Measurements from ENCODE around the gene PLXNA2.
A peak's percentile ranks its signal among the peaks of the same experiment; 100 is the strongest.

The PLXNA2 gene

DNA sequence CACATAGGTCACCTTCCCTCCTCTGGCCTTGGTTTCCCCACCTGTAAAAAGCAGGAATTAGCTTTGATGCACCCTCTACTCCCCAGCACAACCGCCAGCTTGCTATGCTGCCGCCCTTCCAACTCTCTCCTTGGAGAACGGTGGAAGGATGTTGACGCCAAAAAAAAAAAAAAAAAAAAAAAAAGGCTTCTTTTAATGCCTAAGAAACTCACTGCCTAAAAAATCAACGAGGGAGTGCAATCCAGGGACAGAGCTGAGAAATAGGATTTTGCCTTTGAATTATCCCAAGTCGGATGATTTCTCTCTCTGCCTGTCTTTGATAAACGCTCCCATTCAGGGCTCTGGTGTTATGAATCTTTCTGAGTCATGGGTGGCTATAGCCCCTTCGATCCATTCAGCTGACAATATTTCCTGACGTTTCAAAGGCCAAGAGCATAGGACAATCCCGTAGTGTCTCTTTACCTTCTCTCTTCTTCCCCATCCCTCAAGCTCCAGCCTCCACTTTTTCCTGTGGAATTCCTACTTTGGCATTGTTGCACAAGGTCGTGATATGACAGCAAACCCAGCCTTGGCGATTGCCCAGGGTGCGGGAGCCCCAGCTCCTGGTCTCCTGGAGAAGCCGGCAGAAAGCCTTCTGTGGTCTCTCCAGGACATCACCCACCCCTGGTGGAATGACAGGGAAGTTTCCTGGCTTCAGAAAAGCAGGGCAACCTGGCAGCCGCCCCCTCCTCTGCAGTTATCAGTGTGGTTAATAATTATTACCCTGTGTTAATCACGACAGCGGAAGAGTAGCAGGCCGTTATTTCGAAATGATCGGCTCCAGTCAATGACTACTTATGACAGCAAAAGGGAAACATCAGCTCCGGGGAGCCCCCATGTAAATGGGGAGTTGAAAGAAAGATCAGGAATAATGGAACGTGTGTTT is 8.0 kb upstream of the PLXNA2 start:
- H3K4me1 ChIP-seq (ENCODE audit: control insufficient read depth in 5 of 5, insufficient read depth in 5 of 5, low read length in 5 of 5): peaks cover 0 to 7% (median 0%) of the 10 kb centered on the region in 5 donors
- no peaks in the 10 kb centered on the region for H3K36me3 ChIP-seq (ENCODE audit: control insufficient read depth in 5 of 5, insufficient read depth in 5 of 5, low read length in 5 of 5)
- peaks cover 0 to 5% (median 0%) of the 10 kb centered on the region in 5 donors for H3K27me3 ChIP-seq (ENCODE audit: control insufficient read depth in 5 of 5, insufficient read depth in 4 of 5, low read length in 5 of 5)
- no peak overlapping the region for H3K4me3 ChIP-seq (ENCODE audit: low read depth in 1 of 5, low read length in 5 of 5)
- H3K9ac ChIP-seq (ENCODE audit: low read length in 5 of 5): no peak overlapping the region
- no peaks in the 10 kb centered on the region for H3K9me3 ChIP-seq (ENCODE audit: control insufficient read depth in 5 of 5, low read length in 5 of 5)
- no peak overlapping the region for H3K27ac ChIP-seq (ENCODE audit: low read depth, low read length)

DNA sequence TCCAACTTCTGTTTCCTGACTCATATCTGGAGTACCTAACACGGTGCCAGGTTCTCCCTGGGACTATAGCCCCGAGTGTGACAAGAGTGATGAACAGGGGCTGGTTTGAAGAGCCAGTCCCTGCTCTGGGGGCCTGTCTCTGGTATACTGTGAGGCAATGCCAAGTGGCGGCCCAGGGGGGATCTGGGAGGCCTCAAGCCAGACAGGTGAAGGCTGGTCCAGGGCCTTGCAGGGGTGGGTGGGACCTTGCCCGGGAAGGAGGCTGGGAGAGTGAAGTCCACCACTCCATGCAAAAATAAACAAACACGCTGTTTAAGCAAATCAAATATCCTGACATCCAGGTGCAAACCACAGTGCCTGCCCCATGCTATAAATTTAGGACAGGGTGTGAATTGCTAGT is 6.8 kb upstream of the PLXNA2 start:
- peaks cover 0 to 5% (median 0%) of the 10 kb centered on the region in 5 donors for H3K27me3 ChIP-seq (ENCODE audit: control insufficient read depth in 5 of 5, insufficient read depth in 4 of 5, low read length in 5 of 5)
- H3K4me1 ChIP-seq (ENCODE audit: control insufficient read depth in 5 of 5, insufficient read depth in 5 of 5, low read length in 5 of 5): peaks cover 0 to 7% (median 0%) of the 10 kb centered on the region in 5 donors
- no peak overlapping the region for H3K27ac ChIP-seq (ENCODE audit: low read depth, low read length)
- no peaks in the 10 kb centered on the region for H3K36me3 ChIP-seq (ENCODE audit: control insufficient read depth in 5 of 5, insufficient read depth in 5 of 5, low read length in 5 of 5)
- no peaks in the 10 kb centered on the region for H3K9me3 ChIP-seq (ENCODE audit: control insufficient read depth in 5 of 5, low read length in 5 of 5)
- no peak overlapping the region for H3K4me3 ChIP-seq (ENCODE audit: low read depth in 1 of 5, low read length in 5 of 5)
- no peak overlapping the region for H3K9ac ChIP-seq (ENCODE audit: low read length in 5 of 5)

DNA sequence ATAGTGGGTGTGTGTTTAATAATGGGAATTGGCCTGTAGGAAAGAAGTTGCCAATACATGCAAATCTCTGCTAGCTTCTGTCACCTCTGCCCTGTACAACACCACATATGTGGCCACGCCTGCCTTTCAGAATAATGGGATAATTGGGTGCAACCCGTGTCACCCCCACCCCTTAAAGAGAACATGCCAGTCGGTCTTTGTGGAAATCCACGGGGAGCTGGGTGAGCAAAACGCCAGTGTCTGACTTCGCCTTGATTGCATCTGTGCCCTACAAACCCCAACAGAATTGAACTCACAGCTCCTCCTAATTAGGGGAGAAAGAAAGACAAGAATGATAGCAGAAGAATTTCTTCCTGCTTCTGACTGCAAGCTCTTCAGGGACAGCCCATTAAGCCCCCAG is 6.4 kb upstream of the PLXNA2 start:
- no peak overlapping the region for H3K9ac ChIP-seq (ENCODE audit: low read length in 5 of 5)
- peaks cover 0 to 5% (median 0%) of the 10 kb centered on the region in 5 donors for H3K27me3 ChIP-seq (ENCODE audit: control insufficient read depth in 5 of 5, insufficient read depth in 4 of 5, low read length in 5 of 5)
- peaks cover 0 to 7% (median 0%) of the 10 kb centered on the region in 5 donors for H3K4me1 ChIP-seq (ENCODE audit: control insufficient read depth in 5 of 5, insufficient read depth in 5 of 5, low read length in 5 of 5)
- H3K36me3 ChIP-seq (ENCODE audit: control insufficient read depth in 5 of 5, insufficient read depth in 5 of 5, low read length in 5 of 5): no peaks in the 10 kb centered on the region
- no peak overlapping the region for H3K4me3 ChIP-seq (ENCODE audit: low read depth in 1 of 5, low read length in 5 of 5)
- H3K27ac ChIP-seq (ENCODE audit: low read depth, low read length): no peak overlapping the region
- no peaks in the 10 kb centered on the region for H3K9me3 ChIP-seq (ENCODE audit: control insufficient read depth in 5 of 5, low read length in 5 of 5)

DNA sequence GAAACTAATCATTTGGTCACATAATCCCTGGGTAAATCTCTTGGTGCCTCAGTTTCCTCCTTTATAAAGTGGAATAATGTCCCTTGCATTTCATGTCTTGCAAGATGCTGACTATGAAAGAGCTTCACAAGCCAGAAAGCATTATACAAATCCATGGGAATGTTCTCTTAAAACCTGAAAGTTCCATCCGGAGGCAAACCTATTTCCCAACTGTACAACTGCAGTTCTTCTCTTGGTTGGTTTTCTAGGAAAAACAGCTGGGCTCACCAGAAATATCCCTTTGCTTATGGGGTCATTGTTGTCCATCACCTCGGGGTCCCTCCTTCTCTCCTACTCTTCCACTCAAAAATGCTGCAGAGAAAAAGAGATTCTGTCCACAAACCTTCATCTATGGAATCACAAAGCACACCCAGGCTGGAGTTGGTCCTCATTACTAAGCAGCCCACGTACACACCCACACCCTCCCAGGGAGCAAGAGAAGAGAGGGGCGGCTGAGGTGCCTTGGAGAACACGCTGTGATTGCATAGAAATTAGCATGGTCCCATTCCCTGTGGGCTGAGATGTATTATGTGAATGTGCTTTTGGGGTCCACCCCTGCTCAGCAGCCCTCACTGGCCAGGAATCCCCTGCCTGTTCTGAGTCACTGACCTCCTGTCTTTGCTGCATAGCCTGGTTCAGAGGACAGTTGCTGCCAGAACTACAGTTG is 5.0 kb upstream of the PLXNA2 start:
- no peaks in the 10 kb centered on the region for H3K9me3 ChIP-seq (ENCODE audit: control insufficient read depth in 5 of 5, low read length in 5 of 5)
- no peak overlapping the region for H3K4me3 ChIP-seq (ENCODE audit: low read depth in 1 of 5, low read length in 5 of 5)
- no peaks in the 10 kb centered on the region for H3K36me3 ChIP-seq (ENCODE audit: control insufficient read depth in 5 of 5, insufficient read depth in 5 of 5, low read length in 5 of 5)
- peaks cover 0 to 2% (median 0%) of the 10 kb centered on the region in 5 donors for H3K27me3 ChIP-seq (ENCODE audit: control insufficient read depth in 5 of 5, insufficient read depth in 4 of 5, low read length in 5 of 5)
- peaks cover 0 to 16% (median 11%) of the 10 kb centered on the region in 5 donors for H3K4me1 ChIP-seq (ENCODE audit: control insufficient read depth in 5 of 5, insufficient read depth in 5 of 5, low read length in 5 of 5)
- no peak overlapping the region for H3K27ac ChIP-seq (ENCODE audit: low read depth, low read length)
- H3K9ac ChIP-seq (ENCODE audit: low read length in 5 of 5): no peak overlapping the region

DNA sequence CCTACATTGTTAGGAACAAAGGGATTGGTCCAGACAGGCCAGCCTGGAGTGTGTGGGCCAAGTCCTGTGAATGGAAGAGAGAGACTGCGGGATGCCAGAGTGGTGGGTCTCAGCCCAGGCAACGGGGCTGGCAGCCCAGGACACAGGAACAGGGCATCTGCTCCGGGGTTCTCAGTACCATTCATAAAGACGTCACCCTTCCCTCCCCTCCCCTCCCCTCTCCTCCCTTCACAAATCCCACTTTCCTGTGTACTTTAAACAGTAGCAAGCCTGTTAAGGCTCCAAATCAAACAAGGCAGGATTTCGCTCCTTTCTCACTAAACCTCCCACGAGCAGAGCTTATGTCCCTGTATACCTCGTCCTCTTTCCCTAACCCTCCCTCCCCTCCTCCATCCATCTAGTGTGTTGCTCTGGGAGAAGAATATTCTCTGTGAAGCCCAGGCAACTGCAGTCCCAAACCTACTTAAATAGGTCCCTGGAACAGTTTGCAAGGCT is 4.2 kb upstream of the PLXNA2 start:
- Histone ChIP-seq H3K4me1 (ENCODE audit: control insufficient read depth in 5 of 5, insufficient read depth in 5 of 5, low read length in 5 of 5) (peaks cover 0 to 16% (median 13%) of the 10 kb centered on the region in 5 donors), H3K9me3 (ENCODE audit: control insufficient read depth in 5 of 5, low read length in 5 of 5) (no peaks in the 10 kb centered on the region), H3K27ac (ENCODE audit: low read depth, low read length) (no peak overlapping the region)

DNA sequence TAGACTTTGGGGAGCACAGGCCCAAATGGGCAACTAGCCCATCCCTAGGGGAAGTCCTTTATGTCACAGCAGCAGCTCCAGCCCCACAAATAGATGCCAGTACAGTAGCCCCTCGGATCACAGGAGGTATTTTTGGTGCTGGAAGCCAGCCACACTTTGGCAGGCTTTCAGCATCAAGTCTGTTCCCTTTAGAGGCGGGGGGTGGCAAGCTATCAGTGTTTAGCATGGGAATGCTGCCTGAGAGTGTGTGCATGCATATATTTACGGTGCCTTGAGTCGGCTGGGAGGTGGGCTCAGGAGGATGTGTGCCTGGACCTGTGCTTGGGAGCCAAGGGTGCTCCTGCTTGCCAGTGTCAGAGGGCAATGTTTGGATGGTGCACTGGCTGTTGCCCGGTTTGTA is 3.5 kb upstream of the PLXNA2 start:
- H3K9me3 ChIP-seq (ENCODE audit: control insufficient read depth in 5 of 5, low read length in 5 of 5): no peaks in the 10 kb centered on the region
- H3K36me3 ChIP-seq (ENCODE audit: control insufficient read depth in 5 of 5, insufficient read depth in 5 of 5, low read length in 5 of 5): no peaks in the 10 kb centered on the region
- peaks cover 0 to 2% (median 0%) of the 10 kb centered on the region in 5 donors for H3K27me3 ChIP-seq (ENCODE audit: control insufficient read depth in 5 of 5, insufficient read depth in 4 of 5, low read length in 5 of 5)
- H3K9ac ChIP-seq (ENCODE audit: low read length in 5 of 5): no peak overlapping the region
- H3K4me3 ChIP-seq (ENCODE audit: low read depth in 1 of 5, low read length in 5 of 5): no peak overlapping the region
- peaks cover 0 to 22% (median 18%) of the 10 kb centered on the region in 5 donors for H3K4me1 ChIP-seq (ENCODE audit: control insufficient read depth in 5 of 5, insufficient read depth in 5 of 5, low read length in 5 of 5)
- H3K27ac ChIP-seq (ENCODE audit: low read depth, low read length): no peak overlapping the region

More for the DNA sequence above, 4.2 kb upstream of the PLXNA2 start:
- Histone ChIP-seq H3K4me3 (ENCODE audit: low read depth in 1 of 5, low read length in 5 of 5) (no peak overlapping the region), H3K27me3 (ENCODE audit: control insufficient read depth in 5 of 5, insufficient read depth in 4 of 5, low read length in 5 of 5) (peaks cover 0 to 2% (median 0%) of the 10 kb centered on the region in 5 donors), H3K36me3 (ENCODE audit: control insufficient read depth in 5 of 5, insufficient read depth in 5 of 5, low read length in 5 of 5) (no peaks in the 10 kb centered on the region), H3K9ac (ENCODE audit: low read length in 5 of 5) (no peak overlapping the region)

DNA sequence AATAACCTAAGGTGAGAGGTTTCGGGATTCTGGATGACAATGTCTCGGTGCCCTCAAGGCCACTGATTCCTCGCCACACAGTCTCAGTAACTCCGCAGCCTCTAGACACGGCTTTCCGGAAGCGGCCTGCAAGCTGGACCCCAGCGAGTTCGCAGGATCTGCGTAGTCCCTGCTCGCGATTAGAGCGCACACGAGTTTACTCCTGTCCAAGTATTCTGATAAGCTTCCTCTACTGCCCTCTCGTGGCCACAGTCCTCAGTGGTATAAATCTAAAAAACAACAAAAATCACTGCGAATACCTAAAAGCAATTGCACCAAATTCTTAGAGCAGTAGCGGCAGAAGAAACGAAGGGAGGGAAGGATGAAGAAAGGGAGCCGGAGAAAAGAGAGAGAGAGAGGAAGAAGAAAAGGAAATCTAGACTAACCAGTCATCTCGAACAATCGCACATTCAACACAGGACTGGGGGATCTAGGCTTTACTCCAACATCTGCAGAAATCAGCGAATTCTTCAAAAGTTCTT is 1.1 kb upstream of the PLXNA2 start:
- Histone ChIP-seq H3K4me3 (ENCODE audit: low read depth in 1 of 5, low read length in 5 of 5) (peak overlapping the region; percentile 68 to 88 (median 76)), H3K9me3 (ENCODE audit: control insufficient read depth in 5 of 5, low read length in 5 of 5) (no peaks in the 10 kb centered on the region), H3K4me1 (ENCODE audit: control insufficient read depth in 5 of 5, insufficient read depth in 5 of 5, low read length in 5 of 5) (peaks cover 0 to 47% (median 32%) of the 10 kb centered on the region in 5 donors), H3K27ac (ENCODE audit: low read depth, low read length) (peak overlapping the region; percentile 80), H3K36me3 (ENCODE audit: control insufficient read depth in 5 of 5, insufficient read depth in 5 of 5, low read length in 5 of 5) (peaks cover 0 to 2% (median 0%) of the 10 kb centered on the region in 5 donors), H3K27me3 (ENCODE audit: control insufficient read depth in 5 of 5, insufficient read depth in 4 of 5, low read length in 5 of 5) (peaks cover 0 to 2% (median 0%) of the 10 kb centered on the region in 5 donors), H3K9ac (ENCODE audit: low read length in 5 of 5) (peak overlapping the region in 4 of 5 donors; percentile 28 to 73 (median 61))

DNA sequence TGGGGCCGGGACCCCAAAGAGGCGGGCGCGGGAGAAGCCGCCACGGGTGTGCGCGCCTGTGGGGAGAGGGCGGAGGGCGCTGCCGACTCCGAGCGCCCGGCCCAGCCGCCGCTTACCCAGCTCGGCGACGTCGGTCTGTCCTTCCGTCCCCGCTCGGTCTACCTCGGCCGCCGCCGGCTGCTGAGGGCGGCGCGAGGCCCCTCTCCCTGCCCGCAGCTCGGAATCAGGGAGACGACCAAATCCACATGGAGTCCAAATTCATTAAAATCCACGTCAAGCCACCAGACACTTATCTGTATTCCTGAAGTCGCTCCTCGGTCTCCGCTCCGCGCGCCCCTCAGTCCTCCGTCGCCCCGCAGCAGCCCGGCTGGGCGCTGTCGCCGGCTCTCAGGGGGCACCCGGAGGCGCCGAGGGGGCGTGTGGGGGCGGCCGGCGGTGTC is 637 bp downstream of the PLXNA2 start:
- Histone ChIP-seq H3K27ac (ENCODE audit: low read depth, low read length) (peak overlapping the region; percentile 80), H3K4me3 (ENCODE audit: low read depth in 1 of 5, low read length in 5 of 5) (peak overlapping the region; percentile 59 to 88 (median 85)), H3K9ac (ENCODE audit: low read length in 5 of 5) (peak overlapping the region; percentile 19 to 84 (median 82)), H3K9me3 (ENCODE audit: control insufficient read depth in 5 of 5, low read length in 5 of 5) (no peaks in the 10 kb centered on the region), H3K27me3 (ENCODE audit: control insufficient read depth in 5 of 5, insufficient read depth in 4 of 5, low read length in 5 of 5) (no peaks in the 10 kb centered on the region), H3K4me1 (ENCODE audit: control insufficient read depth in 5 of 5, insufficient read depth in 5 of 5, low read length in 5 of 5) (peaks cover 5 to 63% (median 44%) of the 10 kb centered on the region in 5 donors), H3K36me3 (ENCODE audit: control insufficient read depth in 5 of 5, insufficient read depth in 5 of 5, low read length in 5 of 5) (peaks cover 0 to 2% (median 0%) of the 10 kb centered on the region in 5 donors)

DNA sequence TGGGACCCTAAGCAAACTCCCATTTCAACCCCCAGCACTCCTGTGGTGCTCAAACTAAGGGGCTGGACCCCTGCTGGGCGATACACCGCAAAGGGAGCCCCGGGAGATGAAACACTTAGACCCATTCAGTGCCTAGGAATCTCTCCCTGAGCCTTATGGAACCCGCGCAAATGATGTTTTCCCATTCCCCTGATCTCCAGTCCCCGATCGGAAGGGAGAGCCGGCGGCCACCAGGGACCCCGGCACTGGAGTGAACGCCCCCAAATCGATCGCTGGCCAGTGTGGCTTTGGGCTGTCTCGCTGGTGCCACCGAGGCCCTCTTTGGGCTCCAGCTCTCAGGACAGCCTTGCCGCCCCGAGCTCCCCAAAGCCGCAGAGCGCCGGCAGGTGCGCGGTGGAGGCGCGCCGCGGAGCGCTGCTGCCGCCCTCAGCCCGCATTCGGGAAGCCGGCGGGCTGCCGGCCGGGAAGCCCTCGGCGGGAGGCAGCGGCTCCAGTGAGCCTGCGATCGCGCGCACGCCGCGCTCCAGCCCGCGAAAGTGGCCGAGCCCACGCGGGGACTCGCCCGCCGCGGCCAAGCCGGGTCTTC is 1.1 kb downstream of the PLXNA2 start:
- peak overlapping the region; percentile 80 for H3K27ac ChIP-seq (ENCODE audit: low read depth, low read length)
- H3K27me3 ChIP-seq (ENCODE audit: control insufficient read depth in 5 of 5, insufficient read depth in 4 of 5, low read length in 5 of 5): no peaks in the 10 kb centered on the region
- peak overlapping the region; percentile 65 to 88 (median 85) for H3K4me3 ChIP-seq (ENCODE audit: low read depth in 1 of 5, low read length in 5 of 5)
- H3K36me3 ChIP-seq (ENCODE audit: control insufficient read depth in 5 of 5, insufficient read depth in 5 of 5, low read length in 5 of 5): peaks cover 0 to 2% (median 0%) of the 10 kb centered on the region in 5 donors
- no peaks in the 10 kb centered on the region for H3K9me3 ChIP-seq (ENCODE audit: control insufficient read depth in 5 of 5, low read length in 5 of 5)
- peak overlapping the region in 4 of 5 donors; percentile 75 to 84 (median 82) for H3K9ac ChIP-seq (ENCODE audit: low read length in 5 of 5)
- H3K4me1 ChIP-seq (ENCODE audit: control insufficient read depth in 5 of 5, insufficient read depth in 5 of 5, low read length in 5 of 5): peaks cover 5 to 63% (median 44%) of the 10 kb centered on the region in 5 donors

Data from subcutaneous abdominal adipose tissue (tissue), 5 donors.